Left renal pelvis (tissue), 4 donors: ENCODE data around the gene ANKFN1. TPM values are rescaled to one million over a fixed set of nuclear protein-coding genes. Genes with fewer than 3 reads are reported as not detected.

Source experiments
- DNase-seq, 4 donors: peaks; one replicate each; pipeline ENCODE4 v3.0.0-alpha.2; 2013; ENCODE audit warnings: low read depth in 4 of 4, low spot score in 3 of 4
- polyA plus RNA-seq, 4 donors: library from polyadenylated mRNA; unstranded; fragments of 120-200 nt; gene quantifications; one replicate each; pipeline ENCODE4 v1.2.1, GENCODE V29; 2013; ENCODE audit not compliant: insufficient read length in 4 of 4

The ANKFN1 gene
- polyA plus RNA-seq, 4 donors = 0.80 to 1.4 (median 1.1) TPM

DNA sequence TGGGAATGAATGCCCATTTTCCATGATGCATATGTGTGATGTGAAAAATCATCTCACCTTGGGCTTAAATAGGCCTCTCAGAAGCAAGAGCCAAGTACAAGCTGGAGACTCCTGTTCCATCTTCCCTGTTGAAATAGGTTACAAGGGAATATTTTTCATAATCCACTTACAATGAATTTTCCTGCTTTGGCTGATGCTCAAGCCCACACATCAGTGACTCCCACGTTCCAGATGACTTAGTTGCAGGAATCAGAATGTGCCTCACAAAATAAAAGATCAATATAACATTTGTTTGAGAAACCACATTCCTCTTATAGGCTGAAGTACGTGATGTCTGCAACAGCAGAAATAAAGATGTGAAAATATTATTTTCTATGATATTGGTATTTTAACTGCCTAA is 24.1 kb downstream of the ANKFN1 start:
- DNase-seq = no peak

DNA sequence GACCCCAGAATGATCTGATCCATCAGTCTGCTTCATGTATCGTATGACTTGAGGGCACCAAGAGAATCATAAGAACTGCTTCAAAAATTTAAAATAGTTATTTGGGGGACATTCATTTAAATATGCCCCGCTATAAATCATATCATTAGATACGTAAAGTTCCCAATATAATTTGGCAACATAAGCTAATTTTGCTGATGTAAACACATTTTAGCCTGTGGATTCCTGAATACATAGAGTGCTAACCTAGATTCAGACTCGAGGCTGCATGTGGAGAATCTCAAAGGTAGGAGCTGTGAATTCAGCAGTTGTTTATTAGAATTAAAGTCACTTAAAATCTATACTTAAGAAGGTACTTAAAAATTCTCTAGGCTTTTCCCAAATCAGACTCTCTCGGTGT is 24.9 kb downstream of the ANKFN1 start:
- no peak for DNase-seq

GRCh38 chr17:56182081-56182480 is 28.8 kb downstream of the ANKFN1 start:
- DNase-seq = no peak

DNA sequence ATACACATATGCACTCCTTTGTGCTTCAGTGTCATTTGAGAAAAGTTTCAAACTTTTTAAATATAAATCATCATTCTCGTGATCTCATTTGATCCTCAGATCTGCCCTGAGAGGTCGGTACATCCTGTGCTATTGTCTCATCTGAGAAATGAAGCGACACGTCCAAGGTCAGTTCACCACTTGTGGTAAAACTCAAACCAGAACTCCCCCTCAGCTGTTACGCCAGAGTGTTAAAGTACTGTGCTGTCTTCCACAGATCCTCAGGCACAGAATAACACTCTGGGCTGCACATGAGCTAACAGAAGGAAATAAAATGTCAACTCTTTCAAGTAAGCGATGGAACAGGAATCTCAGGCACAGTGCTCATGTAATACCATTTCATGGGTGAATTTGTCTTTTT is 31.4 kb downstream of the ANKFN1 start:
- DNase-seq = no peak

- DNase-seq = no peak
These were observed 32.4 kb downstream of the ANKFN1 start for GRCh38 chr17:56185491-56186221.

DNA sequence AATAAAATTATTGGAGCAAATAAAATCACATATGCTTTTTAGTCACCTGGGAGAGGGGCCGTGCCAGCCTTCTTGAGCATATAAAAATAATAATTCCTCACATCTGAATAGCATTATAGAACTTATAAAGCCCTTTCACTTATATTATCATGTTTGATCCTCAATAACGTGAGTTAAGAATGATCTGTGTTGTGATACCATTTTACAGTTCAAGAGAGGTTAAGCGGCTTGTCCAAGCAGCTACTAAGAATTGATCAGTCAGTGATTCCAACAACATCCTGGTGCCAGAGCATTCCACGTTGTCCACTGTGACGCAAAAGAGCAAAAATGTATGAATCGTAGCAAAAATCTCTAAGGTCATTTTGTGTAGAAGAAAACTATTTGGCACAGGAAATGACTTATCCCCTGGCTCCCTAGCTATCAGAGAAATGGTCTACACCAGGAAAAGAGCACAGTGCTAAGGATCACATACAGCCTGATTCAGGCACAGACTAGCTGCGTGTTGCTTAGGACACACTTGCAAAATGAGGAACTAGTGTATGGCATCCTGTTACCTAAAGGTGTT is 33.0 kb downstream of the ANKFN1 start:
- no peak for DNase-seq

DNA sequence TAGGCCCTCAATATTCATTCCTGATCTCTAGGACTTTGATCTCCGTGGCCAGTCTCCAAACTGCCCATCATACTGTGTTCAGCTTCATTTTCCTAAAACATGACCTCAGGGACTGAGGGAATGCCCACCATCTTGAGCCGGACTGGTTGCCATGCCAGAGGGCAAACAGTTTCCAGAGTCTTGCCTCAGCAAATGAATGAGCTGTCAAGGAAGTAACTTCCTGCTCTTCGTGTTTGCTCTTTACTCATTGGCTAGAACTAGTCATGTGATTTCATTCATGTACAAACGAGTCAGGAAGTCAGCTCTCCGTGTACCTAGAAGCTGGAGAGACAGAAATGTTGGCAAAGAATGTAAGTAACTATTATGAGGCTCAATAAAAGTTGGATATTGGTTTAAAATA is 50.2 kb downstream of the ANKFN1 start:
- DNase-seq = no peak

GRCh38 chr17:56206351-56206750 is 53.1 kb downstream of the ANKFN1 start:
- DNase-seq = no peak

GRCh38 chr17:56213031-56213430 is 59.8 kb downstream of the ANKFN1 start:
- DNase-seq = no peak

DNA sequence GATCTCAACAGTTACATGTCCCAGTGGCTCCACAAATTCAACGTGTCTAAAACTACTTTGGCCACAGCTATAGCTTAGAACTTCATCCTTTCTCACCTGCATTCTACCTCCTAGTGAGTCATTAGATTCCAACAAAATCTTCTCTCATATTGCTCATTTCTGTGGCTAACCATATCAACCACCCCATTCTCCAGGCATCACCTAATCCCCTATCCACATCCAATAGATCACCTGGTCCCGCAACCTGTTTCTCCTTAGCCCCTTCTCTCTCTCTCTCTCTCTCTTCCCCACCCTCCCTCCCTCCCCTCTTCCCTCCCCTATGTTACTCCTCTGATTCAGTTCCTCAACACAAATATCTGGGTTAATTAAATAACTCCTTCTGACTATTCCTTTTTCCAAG is 64.6 kb downstream of the ANKFN1 start:
- DNase-seq = no peak

DNA sequence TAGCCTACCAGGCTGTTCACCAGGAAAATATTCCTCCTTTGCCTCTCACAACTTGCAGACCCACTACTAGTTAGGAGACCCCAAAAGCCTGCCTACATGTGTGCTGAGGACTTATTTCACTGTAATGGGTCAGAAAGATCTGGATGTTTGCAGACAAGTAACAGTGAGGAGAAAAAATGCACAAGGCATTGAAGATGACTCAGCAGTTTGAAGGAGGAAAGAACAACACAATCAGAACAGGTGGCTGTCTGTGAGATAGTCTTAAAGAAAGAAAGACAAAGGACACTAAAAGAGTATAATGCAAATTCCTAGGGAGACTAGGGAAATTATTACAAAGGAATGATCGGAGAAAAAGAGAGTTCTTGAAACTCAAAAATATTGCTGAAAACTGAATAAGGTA is 69.0 kb downstream of the ANKFN1 start:
- no peak for DNase-seq

GRCh38 chr17:56230660-56231059 is 77.4 kb downstream of the ANKFN1 start:
- DNase-seq = no peak

DNA sequence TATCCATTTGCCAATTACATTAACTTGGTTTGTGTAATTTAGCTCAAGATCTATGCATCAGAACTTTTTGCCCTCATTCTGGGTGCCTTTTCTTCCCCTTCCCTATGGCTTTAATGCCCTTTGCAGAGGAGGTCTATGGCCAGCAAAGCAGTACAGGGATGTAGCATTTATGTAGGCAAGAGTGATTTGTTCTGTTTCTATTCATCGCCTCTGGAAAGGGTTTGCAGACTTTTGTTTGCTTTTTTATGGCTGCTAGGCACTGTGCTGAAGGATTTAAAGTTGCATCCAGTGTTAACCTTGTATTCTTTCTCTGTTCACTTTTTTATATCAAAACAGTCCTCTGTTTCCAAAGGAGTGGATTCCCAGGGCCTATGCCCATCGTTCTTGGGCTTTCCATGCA is 78.0 kb downstream of the ANKFN1 start:
- no peak for DNase-seq

DNA sequence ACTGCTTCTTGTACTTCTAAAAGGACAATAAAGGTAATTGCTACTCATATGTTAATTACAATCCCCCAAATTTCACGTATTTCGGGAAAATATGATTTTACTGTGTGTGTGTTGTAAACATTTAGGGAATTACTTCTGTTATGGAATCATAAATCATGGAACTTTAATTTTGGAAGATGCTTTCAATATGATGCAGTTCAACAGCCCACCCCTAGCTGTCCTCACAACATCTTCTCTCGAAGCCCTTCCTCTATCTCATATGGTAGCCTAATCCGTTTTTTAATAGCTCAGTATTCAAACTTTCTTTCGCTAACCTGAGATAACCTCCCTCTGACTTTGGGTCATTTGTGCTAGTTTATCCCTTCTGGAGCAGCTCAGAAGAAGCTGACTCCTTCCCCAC is 78.4 kb downstream of the ANKFN1 start:
- DNase-seq = no peak

- DNase-seq = no peak
These were observed 91.1 kb downstream of the ANKFN1 start for GRCh38 chr17:56244268-56244890.

GRCh38 chr17:56247816-56248215 is 94.5 kb downstream of the ANKFN1 start:
- no peak for DNase-seq

- no peak for DNase-seq
These were observed 103.8 kb downstream of the ANKFN1 start for GRCh38 chr17:56257075-56257474.

DNA sequence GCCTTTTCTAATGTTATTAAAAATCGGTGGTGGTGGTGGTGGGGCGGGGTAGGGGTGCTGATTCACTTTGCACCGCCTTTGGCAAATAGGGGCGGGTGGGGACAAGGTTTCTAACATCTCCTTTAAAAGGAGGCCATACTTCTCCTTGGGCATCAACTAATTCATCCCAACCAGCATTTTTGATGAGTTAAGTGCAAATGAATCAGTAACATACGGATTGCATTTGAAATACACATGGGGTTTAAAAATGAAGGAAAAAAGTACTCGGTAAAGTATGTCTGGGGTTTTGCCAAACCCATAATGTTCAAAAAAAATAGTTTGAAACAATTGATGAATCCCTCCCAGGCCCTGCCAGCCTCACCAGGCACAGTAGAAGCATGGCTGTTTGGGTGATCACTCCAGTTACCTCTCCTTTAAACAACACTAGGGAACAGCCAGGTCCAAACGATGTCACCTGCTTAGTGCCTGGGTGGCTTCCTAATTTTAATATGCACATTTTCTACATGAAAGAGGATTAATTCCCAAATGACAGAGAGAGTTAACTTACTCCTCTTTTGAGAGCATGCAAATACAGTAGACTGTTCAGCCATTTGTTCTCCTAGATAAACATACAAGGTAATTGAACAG is 107.2 kb downstream of the ANKFN1 start:
- no peak for DNase-seq

GRCh38 chr17:56262803-56263202 is 109.5 kb downstream of the ANKFN1 start:
- DNase-seq = no peak

DNA sequence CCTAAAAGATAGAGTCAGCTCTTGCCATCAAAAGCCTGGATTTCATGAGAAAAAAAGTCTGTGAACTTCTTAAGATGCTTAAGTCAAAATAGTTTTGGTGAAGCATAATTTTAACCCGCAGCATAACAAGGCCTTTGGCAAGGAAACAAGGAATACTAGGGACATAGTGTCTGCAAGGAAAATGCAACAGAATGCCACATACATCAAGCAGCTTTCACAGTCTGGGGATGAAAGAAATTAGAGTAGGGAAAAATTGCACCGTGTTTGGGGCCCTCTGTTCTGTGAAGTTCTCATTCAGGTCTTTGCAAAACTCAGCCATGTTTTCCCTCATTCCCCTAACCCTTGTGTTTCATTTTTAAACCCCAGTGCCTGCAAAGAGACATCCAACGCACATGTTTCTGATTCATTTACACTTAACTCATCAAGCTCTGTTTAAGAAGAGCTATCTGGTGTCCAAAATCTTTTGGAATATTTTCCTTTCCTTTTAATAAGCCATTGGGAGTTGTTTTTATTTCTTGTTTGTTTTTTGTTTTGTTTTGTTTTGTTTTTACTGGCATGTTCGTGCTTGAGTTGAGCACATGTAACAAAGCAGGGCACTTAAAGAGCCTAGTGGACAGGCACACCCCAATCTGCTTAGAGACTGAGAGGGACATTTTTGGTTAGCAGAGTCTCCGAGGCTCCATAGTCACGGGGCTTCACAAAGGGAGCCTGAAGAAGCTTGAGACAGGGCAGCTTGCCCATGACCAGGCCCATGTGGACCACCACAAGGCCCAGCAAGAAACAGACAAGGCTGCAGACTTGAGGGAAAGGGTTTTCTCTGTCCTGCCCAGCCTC is 116.5 kb downstream of the ANKFN1 start:
- DNase-seq = no peak

- DNase-seq = no peak
These were observed 121.2 kb downstream of the ANKFN1 start for GRCh38 chr17:56274491-56274890.
